Left renal cortex interstitium (tissue), 4 donors: ENCODE data around the gene TRMT112. TPM values are rescaled to one million over a fixed set of nuclear protein-coding genes. Genes with fewer than 3 reads are reported as not detected.
"Not testable (repeated sequence)": the region's sequence is repeated elsewhere in the genome, so short reads cannot be mapped to it uniquely, and the experiment has no call there.

Source experiments
- DNase-seq, 4 donors: peaks; one replicate each; pipeline ENCODE4 v3.0.0-alpha.2; 2013; ENCODE audit warnings: low read depth in 4 of 4, low spot score in 2 of 4, missing footprints in 1 of 4
- polyA plus RNA-seq, 4 donors: library from polyadenylated mRNA; unstranded; fragments of 120-200 nt; gene quantifications; one replicate each; pipeline ENCODE4 v1.2.1, GENCODE V29; 2013; ENCODE audit not compliant: insufficient read length in 4 of 4

TRMT112 gene
- polyA plus RNA-seq, 4 donors = 209 to 285 (median 235) TPM

GRCh38 chr11:64334764-64335735 lies 17.7 kb upstream of the TRMT112 start:
- no peak for DNase-seq

- no peak for DNase-seq
These were observed 16.2 kb upstream of the TRMT112 start for GRCh38 chr11:64333556-64333955.

- no peak for DNase-seq
These were observed 14.4 kb upstream of the TRMT112 start for GRCh38 chr11:64331569-64332371.

- no peak for DNase-seq
These were observed 13.5 kb upstream of the TRMT112 start for GRCh38 chr11:64330888-64331287.

GRCh38 chr11:64327993-64328392 lies 10.6 kb upstream of the TRMT112 start:
- no peak for DNase-seq

- DNase-seq = no peak
These were observed 10.0 kb upstream of the TRMT112 start for GRCh38 chr11:64327375-64327774.

- no peak for DNase-seq
These were observed 7.5 kb upstream of the TRMT112 start for GRCh38 chr11:64324692-64325469.

- DNase-seq = not testable (repeated sequence)
These were observed 6.6 kb upstream of the TRMT112 start for GRCh38 chr11:64323984-64324383.

GRCh38 chr11:64323373-64323772 lies 6.0 kb upstream of the TRMT112 start:
- no peak for DNase-seq

GRCh38 chr11:64322925-64323260 lies 5.5 kb upstream of the TRMT112 start:
- no peak for DNase-seq

- no peak for DNase-seq
These were observed 4.2 kb upstream of the TRMT112 start for GRCh38 chr11:64321533-64321932.

- no peak for DNase-seq
These were observed 3.7 kb upstream of the TRMT112 start for GRCh38 chr11:64321026-64321425.

- DNase-seq = no peak
These were observed 3.2 kb upstream of the TRMT112 start for GRCh38 chr11:64320556-64320955.

GRCh38 chr11:64318766-64319761 lies 1.7 kb upstream of the TRMT112 start:
- no peak for DNase-seq

- DNase-seq = peak; percentile 88 to 94 (median 90)
These were observed 804 bp upstream of the TRMT112 start, which contains the start of gene PRDX5 for GRCh38 chr11:64317961-64318765. Gene PRDX5, plus strand, starts transcription at chr11:64318121. Its CDS starts 95 bp downstream, at chr11:64318216.

GRCh38 chr11:64316672-64317324 lies 561 bp downstream of the TRMT112 start:
- DNase-seq = no peak

GRCh38 chr11:64315667-64316526 lies 1.5 kb downstream of the TRMT112 start:
- not testable (repeated sequence) for DNase-seq
